IMR-90 (cell line): ENCODE data around the gene HRAS.

Experiments
- BHLHE40 ChIP-seq: fragments of 150-350 bp; IDR thresholded peaks from 2 replicates; pipeline ENCODE4 v1.6.1; 2016; ENCODE audit warnings: mild to moderate bottlenecking, low read depth, low read length
- CEBPB ChIP-seq: IDR thresholded peaks from 2 replicates; pipeline ENCODE4 v1.6.1; 2012; ENCODE audit warnings: low read depth, low read length, improper control_type of control experiment
- CHD1 ChIP-seq: IDR thresholded peaks from 2 replicates; pipeline ENCODE4 v1.6.1; 2012; ENCODE audit warnings: low read depth, low read length, improper control_type of control experiment
- FOS ChIP-seq: fragments of 150-350 bp; IDR thresholded peaks from 2 replicates; pipeline ENCODE4 v1.6.1; 2016; ENCODE audit warnings: low read depth, low read length
- MAFK ChIP-seq: IDR thresholded peaks from 2 replicates; pipeline ENCODE4 v1.6.1; 2012; ENCODE audit warnings: low read depth, low read length, improper control_type of control experiment
- MAZ ChIP-seq: IDR thresholded peaks from 2 replicates; pipeline ENCODE4 v1.6.1; 2012; ENCODE audit warnings: low read depth, mild to moderate bottlenecking, low read length, improper control_type of control experiment, moderate library complexity, borderline replicate concordance
- MXI1 ChIP-seq: IDR thresholded peaks from 2 replicates; pipeline ENCODE4 v1.6.1; 2012; ENCODE audit warnings: low read depth, mild to moderate bottlenecking, low read length, moderate library complexity, borderline replicate concordance
- NFE2L2 ChIP-seq: fragments of 150-350 bp; IDR thresholded peaks from 2 replicates; pipeline ENCODE4 v1.6.1; 2016; ENCODE audit warnings: low read depth, mild to moderate bottlenecking, low read length
- POLR2A ChIP-seq: IDR thresholded peaks from 2 replicates; pipeline ENCODE4 v1.6.1; 2012; ENCODE audit warnings: mild to moderate bottlenecking, low read depth, low read length
- RAD21 ChIP-seq: IDR thresholded peaks from 2 replicates; pipeline ENCODE4 v1.6.1; 2012; ENCODE audit warnings: low read length, improper control_type of control experiment
- TF ChIP-seq, protein P1 (sequence below): fragments of 150-350 bp; IDR thresholded peaks from 2 replicates; pipeline ENCODE4 v1.6.1; 2016; ENCODE audit warnings: low read depth, mild to moderate bottlenecking, low read length, moderate library complexity, borderline replicate concordance
- TF ChIP-seq, protein P2 (sequence below): conservative IDR thresholded peaks from 2 replicates; pipeline ENCODE4 v1.5.1; 2012; ENCODE audit warnings: mild to moderate bottlenecking, low read depth, low read length, improper control_type of control experiment
- TF ChIP-seq, protein P3 (sequence below): fragments of 150-350 bp; IDR thresholded peaks from 2 replicates; pipeline ENCODE4 v1.6.1; 2017; ENCODE audit warnings: mild to moderate bottlenecking, antibody characterized with exemption, low read length, low read depth

DNA sequence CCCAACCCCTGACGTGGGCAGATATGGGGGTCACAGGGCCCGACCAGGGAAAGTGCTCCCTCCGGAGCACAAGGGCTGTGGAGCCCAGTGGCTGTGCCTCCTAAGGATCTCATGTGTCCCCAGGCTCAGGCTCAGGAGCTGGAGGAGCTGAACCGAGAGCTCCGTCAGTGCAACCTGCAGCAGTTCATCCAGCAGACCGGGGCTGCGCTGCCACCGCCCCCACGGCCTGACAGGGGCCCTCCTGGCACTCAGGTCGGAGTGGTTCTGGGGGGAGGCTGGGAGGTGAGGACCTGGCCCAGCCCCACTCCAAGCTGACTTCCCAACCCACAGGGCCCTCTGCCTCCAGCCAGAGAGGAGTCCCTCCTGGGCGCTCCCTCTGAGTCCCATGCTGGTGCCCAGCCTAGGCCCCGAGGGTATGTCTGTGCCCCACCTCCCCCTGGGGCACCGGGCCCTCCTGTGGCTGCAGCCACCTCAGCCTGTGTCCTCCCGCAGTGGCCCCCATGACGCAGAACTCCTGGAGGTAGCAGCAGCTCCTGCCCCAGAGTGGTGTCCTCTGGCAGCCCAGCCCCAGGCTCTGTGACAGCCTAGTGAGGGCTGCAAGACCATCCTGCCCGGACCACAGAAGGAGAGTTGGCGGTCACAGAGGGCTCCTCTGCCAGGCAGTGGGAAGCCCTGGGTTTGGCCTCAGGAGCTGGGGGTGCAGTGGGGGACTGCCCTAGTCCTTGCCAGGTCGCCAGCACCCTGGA, 27.9 kb upstream of the HRAS start:
- TF ChIP-seq, protein P1, sequence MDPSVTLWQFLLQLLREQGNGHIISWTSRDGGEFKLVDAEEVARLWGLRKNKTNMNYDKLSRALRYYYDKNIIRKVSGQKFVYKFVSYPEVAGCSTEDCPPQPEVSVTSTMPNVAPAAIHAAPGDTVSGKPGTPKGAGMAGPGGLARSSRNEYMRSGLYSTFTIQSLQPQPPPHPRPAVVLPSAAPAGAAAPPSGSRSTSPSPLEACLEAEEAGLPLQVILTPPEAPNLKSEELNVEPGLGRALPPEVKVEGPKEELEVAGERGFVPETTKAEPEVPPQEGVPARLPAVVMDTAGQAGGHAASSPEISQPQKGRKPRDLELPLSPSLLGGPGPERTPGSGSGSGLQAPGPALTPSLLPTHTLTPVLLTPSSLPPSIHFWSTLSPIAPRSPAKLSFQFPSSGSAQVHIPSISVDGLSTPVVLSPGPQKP, result no peak
- no peak for TF ChIP-seq MXI1
- no peak for TF ChIP-seq POLR2A
- TF ChIP-seq, protein P2, sequence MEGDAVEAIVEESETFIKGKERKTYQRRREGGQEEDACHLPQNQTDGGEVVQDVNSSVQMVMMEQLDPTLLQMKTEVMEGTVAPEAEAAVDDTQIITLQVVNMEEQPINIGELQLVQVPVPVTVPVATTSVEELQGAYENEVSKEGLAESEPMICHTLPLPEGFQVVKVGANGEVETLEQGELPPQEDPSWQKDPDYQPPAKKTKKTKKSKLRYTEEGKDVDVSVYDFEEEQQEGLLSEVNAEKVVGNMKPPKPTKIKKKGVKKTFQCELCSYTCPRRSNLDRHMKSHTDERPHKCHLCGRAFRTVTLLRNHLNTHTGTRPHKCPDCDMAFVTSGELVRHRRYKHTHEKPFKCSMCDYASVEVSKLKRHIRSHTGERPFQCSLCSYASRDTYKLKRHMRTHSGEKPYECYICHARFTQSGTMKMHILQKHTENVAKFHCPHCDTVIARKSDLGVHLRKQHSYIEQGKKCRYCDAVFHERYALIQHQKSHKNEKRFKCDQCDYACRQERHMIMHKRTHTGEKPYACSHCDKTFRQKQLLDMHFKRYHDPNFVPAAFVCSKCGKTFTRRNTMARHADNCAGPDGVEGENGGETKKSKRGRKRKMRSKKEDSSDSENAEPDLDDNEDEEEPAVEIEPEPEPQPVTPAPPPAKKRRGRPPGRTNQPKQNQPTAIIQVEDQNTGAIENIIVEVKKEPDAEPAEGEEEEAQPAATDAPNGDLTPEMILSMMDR, result no peak
- TF ChIP-seq, protein P3, sequence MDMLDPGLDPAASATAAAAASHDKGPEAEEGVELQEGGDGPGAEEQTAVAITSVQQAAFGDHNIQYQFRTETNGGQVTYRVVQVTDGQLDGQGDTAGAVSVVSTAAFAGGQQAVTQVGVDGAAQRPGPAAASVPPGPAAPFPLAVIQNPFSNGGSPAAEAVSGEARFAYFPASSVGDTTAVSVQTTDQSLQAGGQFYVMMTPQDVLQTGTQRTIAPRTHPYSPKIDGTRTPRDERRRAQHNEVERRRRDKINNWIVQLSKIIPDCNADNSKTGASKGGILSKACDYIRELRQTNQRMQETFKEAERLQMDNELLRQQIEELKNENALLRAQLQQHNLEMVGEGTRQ, result no peak
- no peak for TF ChIP-seq CEBPB
- TF ChIP-seq MAFK, result no peak
- no peak for TF ChIP-seq RAD21
- no peak for TF ChIP-seq NFE2L2
- no peak for TF ChIP-seq FOS
- no peak for TF ChIP-seq CHD1
- TF ChIP-seq MAZ, result no peak
- TF ChIP-seq BHLHE40, result no peak
